Measurements from ENCODE around the gene METRN.
"Not testable (repeated sequence)": the region's sequence is repeated elsewhere in the genome, so short reads cannot be mapped to it uniquely, and the experiment has no call there.

The METRN gene

GRCh38 chr16:739560-740458 is 24.9 kb downstream of the METRN start:
- no peak for DNase-seq

GRCh38 chr16:740459-740763 is 25.5 kb downstream of the METRN start:
- no peak for DNase-seq

- peak; percentile 89 to 95 (median 92) for DNase-seq
Measured at GRCh38 chr16:740764-741505, 26.0 kb downstream of the METRN start, which contains the start of gene CIAO3. Gene CIAO3 (minus strand): TSS chr16:740997. CDS start chr16:740985, 12 bp downstream.

GRCh38 chr16:741986-742629 is 27.2 kb downstream of the METRN start:
- DNase-seq, result no peak

- DNase-seq, result not testable (repeated sequence)
Measured at GRCh38 chr16:742894-743293, 28.0 kb downstream of the METRN start.

GRCh38 chr16:743794-744500 is 29.0 kb downstream of the METRN start:
- no peak for DNase-seq

GRCh38 chr16:745739-746138 is 30.8 kb downstream of the METRN start:
- no peak for DNase-seq

- DNase-seq, result no peak
Measured at GRCh38 chr16:746637-747036, 31.7 kb downstream of the METRN start.

- DNase-seq, result no peak
Measured at GRCh38 chr16:747978-748746, 33.2 kb downstream of the METRN start.

GRCh38 chr16:749010-749409 is 34.1 kb downstream of the METRN start:
- DNase-seq, result no peak

- no peak for DNase-seq
Measured at GRCh38 chr16:750485-750884, 35.6 kb downstream of the METRN start.

GRCh38 chr16:751152-752006 is 36.5 kb downstream of the METRN start:
- no peak for DNase-seq

- no peak for DNase-seq
Measured at GRCh38 chr16:752007-752312, 37.0 kb downstream of the METRN start.

- not testable (repeated sequence) for DNase-seq
Measured at GRCh38 chr16:754121-754607, 39.2 kb downstream of the METRN start.

GRCh38 chr16:754656-755055 is 39.7 kb downstream of the METRN start:
- DNase-seq, result no peak

GRCh38 chr16:756428-756827 is 41.5 kb downstream of the METRN start:
- no peak for DNase-seq

GRCh38 chr16:759110-759910 is 44.4 kb downstream of the METRN start:
- DNase-seq, result no peak

GRCh38 chr16:760065-760464 is 45.1 kb downstream of the METRN start:
- no peak for DNase-seq

- DNase-seq, result no peak
Measured at GRCh38 chr16:760545-761343, 45.8 kb downstream of the METRN start, which contains the start of gene MSLN. Gene MSLN (plus strand): TSS chr16:760734. CDS start chr16:762681, 1,947 bp downstream.
